CD4-positive, alpha-beta T cell treated with Interleukin-12 subunit alpha and Interleukin-12 subunit beta, for 1 hour (primary cell): ENCODE measurements around the gene PTPRN2.

Experiments used
- DNase-seq: peaks from one replicate; pipeline ENCODE4 v3.0.0-alpha.2; 2020

PTPRN2 gene

DNA sequence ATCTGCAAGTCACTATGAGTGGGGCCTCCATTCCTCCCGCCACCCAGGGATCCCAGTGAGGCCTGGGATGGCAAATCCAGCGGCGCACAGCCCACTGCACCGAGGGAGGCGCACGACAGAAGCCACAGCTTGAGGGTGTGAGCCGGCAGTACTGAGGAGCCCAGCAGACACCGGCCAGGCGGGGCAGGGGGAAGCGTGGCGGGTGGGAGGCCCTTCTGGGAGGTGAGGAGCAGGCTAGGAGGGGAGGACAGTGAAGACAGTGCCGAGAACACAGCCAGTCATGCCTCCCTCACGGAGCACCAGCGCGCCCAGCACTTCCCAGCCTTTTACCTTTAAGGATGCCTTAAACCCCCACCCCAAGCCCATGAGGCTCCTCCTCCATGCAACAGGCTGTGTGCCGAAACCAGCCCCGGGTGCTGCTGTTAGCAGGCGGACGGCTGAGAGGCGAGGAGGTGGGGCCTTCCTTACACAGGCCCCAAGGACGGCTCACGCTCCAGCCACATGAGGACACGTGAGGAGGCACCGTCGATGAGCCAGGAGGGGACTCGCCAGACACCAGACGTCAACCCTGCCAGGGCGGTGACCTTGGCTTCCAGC, 258.5 kb downstream of the PTPRN2 start:
- no peak for DNase-seq

- no peak for DNase-seq
Observed at GRCh38 chr7:158328376-158329013, 259.1 kb downstream of the PTPRN2 start.

GRCh38 chr7:158327571-158328180, 259.9 kb downstream of the PTPRN2 start:
- no peak for DNase-seq

- no peak for DNase-seq
Observed at GRCh38 chr7:158327012-158327411, 260.6 kb downstream of the PTPRN2 start.

DNA sequence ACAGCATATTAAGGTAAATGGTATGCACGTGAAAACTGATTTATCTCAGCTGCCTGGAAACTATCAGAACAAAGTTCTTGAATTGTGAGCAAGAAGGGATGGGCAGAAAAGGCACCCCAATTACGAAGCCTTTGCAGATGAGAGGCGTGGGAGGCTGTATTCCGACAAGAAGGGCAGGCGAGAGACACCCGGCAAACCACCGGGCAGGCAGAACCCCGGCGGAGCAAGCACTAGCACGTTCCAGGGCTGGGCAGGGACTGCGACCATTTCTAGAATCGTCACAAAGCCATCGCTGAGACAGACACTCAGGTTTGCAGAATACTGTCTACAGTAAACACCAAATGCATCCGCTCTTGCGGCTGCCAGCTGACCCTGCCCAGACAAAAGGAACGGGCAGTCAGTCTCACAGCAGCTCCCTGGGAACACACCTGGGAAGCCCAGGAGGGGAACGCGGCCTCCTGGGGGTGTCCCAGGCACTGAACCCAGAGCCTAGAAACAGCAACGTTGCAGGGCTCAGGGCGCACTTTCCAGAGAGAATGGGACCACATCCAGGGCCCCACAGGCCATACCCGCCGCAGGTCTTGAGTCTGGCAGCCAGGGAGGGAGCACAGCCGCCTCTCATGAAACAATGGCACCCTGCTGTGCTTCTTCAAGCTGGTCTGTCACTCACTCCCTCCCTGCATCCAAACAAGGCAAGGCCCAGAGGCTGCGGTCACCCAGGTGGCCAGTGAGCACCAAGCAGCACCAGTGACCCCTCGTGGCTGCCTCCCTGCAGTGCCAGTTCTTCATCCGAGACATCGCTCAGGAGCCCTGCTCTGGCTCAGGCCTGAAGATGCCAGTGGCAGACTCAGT, 261.9 kb downstream of the PTPRN2 start:
- no peak for DNase-seq

DNA sequence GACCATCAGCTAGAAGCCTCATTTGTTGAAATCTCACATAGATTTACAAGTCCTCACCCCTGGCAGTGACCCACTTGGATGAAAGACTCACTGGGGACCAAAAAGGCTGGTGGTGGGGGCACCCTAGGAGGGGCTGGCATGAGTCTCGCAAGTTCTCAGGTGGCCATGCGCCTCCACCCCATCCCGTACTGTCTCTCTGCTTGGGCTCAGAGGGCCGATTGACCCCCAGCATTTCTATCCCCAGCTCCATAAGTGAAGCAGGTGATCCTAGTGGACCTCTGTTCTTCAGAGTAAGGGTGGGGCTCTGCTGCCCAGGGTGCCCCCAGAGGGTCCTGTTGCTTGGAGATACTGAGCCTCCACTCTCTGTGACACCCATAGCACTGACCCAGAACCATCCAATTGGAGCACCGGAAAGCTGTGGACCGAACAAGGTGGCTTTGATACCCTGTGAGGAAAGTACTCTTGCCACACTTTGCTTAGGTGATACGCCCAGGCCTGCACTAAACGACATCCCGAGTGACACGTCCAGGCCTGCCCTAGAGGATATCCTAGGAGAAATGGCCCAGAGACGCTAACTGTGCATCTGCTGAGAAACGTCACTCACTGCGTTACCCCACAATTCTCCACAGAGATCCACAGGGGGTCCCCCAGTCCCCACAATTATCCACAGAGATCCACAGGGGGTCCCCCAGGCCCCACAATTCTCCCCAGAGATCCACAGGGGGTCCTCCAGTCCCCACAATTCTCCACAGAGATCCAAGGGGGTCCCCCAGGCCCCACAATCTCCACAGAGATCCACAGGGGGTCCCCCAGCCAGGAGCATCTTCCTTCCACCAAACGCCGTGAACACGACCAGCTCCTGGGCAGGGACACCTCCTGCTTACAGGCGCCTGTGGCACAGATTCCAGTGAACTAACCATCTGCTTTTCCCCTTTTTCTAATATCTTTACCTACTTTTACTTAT, 262.9 kb downstream of the PTPRN2 start:
- DNase-seq = no peak

GRCh38 chr7:158323741-158324396, 263.8 kb downstream of the PTPRN2 start:
- no peak for DNase-seq

DNA sequence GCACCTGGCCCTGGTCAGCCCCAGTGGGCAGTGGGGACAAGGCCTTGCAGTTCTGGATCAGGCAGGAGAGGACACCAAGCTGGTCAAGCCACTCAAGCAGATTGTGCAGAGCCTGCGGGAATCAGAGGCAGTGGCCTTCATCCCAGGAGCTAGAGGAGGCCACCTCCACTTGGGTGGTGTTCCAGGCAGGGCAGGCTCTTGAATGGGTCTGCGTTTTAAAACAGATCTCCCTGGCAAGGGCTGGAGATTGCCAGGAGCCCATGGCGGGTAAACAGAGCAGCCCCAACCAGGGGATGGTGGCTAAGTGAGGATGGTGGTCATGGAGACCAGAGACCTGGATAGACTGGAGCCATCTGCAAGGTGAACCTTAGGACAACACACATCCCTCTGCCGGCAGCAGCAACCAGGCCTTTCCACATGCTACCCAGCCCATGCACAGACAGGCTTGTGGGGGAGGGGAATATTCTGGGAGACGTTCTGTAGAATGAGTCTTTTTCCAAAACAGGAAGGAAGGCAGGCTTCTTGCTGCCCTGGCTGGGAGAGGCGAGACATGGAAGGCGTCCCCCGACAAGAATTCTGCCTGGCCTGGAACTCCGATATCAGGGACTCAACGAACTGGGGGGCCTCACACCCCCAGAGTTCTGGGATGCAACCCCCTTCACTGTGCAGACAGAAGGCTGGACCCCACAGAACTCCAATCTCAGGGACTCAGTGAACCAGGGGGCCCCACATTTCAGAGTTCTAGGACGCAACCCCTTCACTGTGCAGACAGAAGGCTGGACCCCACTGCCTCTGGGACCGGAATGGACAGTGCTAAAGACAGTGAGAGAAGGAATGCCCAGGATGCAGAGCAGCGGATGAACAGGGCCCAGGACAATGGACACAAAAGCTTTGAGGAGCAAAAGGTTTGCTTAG, 264.8 kb downstream of the PTPRN2 start:
- no peak for DNase-seq

DNA sequence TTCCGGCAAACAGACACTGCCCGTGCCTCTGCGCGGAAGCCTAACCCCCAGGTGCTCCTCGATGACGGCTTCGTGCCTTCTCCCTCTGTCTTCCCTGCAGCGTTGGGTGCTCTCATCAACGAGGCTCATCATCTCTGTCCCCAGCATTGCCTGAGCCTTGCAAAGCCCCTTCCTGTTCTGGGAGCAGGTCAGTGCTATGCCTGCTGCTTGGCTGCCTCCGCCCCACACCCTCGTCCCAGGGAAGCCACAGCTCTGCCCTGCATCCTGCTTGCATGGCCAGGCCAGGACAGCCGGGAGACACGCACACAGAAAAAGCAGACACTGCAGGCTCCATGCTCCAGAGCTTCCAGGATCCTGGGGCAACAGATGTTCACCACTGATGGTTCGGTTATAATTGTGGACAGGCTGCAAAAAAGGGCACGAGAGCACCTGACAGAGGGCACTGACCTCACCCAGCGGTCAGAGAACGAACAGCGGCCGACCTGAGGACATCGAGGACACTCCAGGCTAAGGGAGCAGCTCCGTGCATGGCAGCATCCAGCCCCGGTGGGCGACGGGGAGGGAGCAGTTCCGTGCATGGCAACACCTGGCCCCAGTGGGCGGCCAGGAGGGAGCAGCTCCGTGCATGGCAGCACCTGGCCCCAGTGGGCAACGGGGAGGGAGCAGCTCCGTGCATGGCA, 265.5 kb downstream of the PTPRN2 start:
- DNase-seq = no peak

- no peak for DNase-seq
Observed at GRCh38 chr7:158321056-158321700, 266.4 kb downstream of the PTPRN2 start.

- DNase-seq = no peak
Observed at GRCh38 chr7:158320328-158320727, 267.3 kb downstream of the PTPRN2 start.

DNA sequence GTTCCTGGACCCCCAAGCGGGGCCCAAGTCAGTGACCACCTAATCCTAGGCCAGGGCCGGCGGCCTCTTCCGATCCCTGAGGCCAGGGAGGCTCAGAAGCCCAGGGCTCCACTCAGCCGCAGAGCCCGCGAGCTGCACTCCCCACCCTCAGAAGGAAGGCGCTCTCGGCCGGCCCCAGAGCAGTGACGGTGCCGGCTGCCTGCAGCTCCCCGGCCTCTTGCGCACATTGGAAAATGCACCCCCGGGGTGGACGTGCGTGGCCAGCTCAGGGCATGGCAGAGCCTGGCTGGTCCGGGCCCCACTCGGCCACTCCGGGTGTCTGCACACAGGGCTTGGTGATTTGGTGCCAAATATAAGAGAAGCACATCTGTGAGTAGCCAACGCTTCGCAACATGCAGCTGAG, 269.1 kb downstream of the PTPRN2 start:
- DNase-seq = no peak

DNA sequence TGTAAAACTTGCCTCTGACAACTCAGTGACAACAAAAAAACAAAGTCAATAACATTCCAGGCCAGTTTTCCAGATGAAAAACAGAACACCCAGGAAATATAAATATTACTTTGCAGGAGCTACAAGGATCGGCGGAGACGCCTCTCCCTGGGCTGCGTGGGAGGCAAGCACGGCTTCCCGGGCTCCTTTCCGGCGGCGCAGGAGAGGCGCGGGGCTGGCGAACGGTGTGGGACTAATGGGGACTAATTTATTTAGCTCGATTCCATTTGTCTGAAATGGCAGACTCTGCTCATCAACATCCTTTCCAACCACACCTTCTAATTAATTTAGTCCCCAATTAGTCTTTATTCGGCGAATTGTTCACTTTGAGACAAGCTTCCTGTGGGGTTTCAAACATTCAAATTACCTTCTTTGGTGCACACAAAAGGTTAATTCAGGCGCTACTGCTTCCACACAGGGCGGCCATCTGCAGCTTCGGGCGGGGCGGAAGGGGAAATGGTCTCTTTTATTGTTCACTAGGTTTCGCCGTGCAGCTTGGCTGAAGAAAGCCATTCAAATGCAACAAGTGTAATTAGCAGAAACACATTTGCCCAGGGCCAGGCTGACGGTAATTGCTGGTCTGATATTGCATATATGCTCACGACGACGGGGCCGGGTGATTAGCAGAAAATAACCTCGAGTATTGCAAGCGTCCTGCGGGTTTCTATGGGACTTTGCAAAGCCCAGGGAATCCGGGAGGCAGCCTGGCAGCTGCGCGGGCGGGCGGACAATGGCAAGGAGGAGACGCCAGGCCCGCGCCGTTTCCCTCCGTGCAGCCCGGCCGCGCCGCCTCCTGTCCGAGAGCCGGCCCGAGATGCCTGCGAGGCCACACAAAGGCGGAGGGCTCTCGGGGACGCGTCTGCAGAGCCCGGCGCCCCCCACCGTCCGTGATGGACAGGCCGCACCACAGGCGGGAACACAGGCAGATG, 270.1 kb downstream of the PTPRN2 start:
- no peak for DNase-seq

DNA sequence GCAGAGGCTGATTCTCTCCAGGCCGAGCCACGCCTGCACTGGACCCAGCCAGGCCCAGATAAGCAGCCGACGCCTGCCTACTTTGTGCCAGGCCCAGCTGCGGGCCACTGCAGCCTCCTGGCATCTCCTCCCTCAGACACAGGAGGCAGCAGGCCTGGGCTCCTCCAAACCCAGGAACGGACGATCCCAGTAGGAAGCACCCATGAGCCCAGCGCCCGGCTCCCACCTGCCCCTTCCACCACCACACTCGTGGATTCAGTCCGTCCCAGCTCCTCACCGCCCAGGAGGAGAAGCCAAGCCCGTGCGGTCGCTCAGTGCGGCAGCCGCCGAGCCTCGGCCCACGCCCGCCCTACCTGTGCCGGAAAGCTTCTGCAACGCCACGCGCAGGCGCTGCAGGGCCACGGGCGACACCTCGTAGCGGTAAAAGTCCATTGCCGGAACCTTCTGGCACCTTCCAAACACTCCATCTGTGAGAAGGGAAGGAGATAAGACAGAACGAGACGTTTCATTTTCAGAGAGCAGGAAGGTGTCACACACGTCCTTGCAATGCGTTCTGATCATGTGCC, 271.1 kb downstream of the PTPRN2 start:
- DNase-seq = no peak

DNA sequence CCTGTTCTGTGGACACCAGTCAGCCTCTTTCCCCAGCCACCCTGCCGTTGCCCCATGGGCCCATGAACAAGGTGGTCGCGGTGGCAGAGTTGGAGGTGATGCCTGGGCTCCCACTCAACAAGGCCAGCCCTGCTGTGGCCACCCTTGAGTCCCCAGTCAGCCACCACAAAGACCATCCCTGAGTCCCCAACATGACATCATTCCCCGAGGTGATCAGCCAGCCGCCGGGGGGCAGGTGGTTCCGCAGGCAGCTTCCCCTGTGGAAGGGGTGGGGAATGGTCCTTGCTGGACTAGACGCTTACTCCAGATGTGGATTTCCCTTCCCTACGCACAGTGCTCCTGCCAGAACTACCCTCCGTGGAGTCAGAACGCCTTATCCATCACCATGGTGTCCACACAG, 271.7 kb downstream of the PTPRN2 start:
- no peak for DNase-seq

GRCh38 chr7:158315326-158315725, 272.3 kb downstream of the PTPRN2 start:
- DNase-seq = no peak

- DNase-seq = no peak
Observed at GRCh38 chr7:158314394-158314793, 273.2 kb downstream of the PTPRN2 start.

- DNase-seq = no peak
Observed at GRCh38 chr7:158313931-158314330, 273.7 kb downstream of the PTPRN2 start.
